GM13976 (cell line): ENCODE data around the gene RAB4B.

Experiments used
- DNase-seq: peaks from one replicate; pipeline ENCODE4 v3.0.0; 2012; ENCODE audit warnings: low spot score
- CTCF ChIP-seq: IDR thresholded peaks from 2 replicates; pipeline ENCODE4 v1.5.1; 2012; ENCODE audit warnings: borderline replicate concordance, mild to moderate bottlenecking; ENCODE audit not compliant: insufficient read depth; ENCODE audit errors: extremely low read depth, missing control alignments, control extremely low read depth
- in situ Hi-C: fragments of 300-500 bp; cut with MboI; formaldehyde crosslinking; loops from one replicate; pipeline ENCODE4 v1.12.0; 2022; ENCODE audit warnings: low sequenced_read_pairs, mixed read lengths, inconsistent platforms; ENCODE audit not compliant: unreplicated experiment

Gene RAB4B

GRCh38 chr19:40752257-40752781, 25.7 kb upstream of the RAB4B start:
- no peak for DNase-seq

GRCh38 chr19:40754611-40755247, 23.3 kb upstream of the RAB4B start:
- DNase-seq, result no peak
- in situ Hi-C loops, result no loop called here

More at GRCh38 chr19:40752257-40752781, 25.7 kb upstream of the RAB4B start:
- in situ Hi-C loops, result no loop called here
- no peak for TF ChIP-seq CTCF

GRCh38 chr19:40755248-40755624, 22.8 kb upstream of the RAB4B start:
- TF ChIP-seq CTCF, result no peak
- in situ Hi-C loops, result no loop called here
- no peak for DNase-seq

More at GRCh38 chr19:40754611-40755247, 23.3 kb upstream of the RAB4B start:
- TF ChIP-seq CTCF, result no peak

- DNase-seq, result no peak
- in situ Hi-C loops, result no loop called here
- TF ChIP-seq CTCF, result no peak
Observed at GRCh38 chr19:40755791-40756190, 22.3 kb upstream of the RAB4B start.

GRCh38 chr19:40756502-40757110, 21.4 kb upstream of the RAB4B start:
- in situ Hi-C loops, result no loop called here
- no peak for DNase-seq
- TF ChIP-seq CTCF, result no peak

- DNase-seq, result no peak
- TF ChIP-seq CTCF, result no peak
- in situ Hi-C loops, result no loop called here
Observed at GRCh38 chr19:40758491-40758890, 19.6 kb upstream of the RAB4B start.

- DNase-seq, result no peak
- in situ Hi-C loops, result no loop called here
- TF ChIP-seq CTCF, result no peak
Observed at GRCh38 chr19:40759352-40759751, 18.7 kb upstream of the RAB4B start.
